WTC11 (cell line): ENCODE measurements around the gene FOXJ1.

Experiments used
- CREM ChIP-seq: sonication (generic); formaldehyde crosslinking; IDR thresholded peaks from 2 replicates; pipeline ENCODE4 v1.8.1; 2022; ENCODE audit warnings: mild to moderate bottlenecking, missing genetic modification reagents, moderate library complexity
- CTCF ChIP-seq: fragments of 200-600 bp; IDR thresholded peaks from 2 replicates; pipeline ENCODE4 v1.8.0; 2022; ENCODE audit warnings: antibody characterized with exemption
- EMX1 ChIP-seq: fragments of 250-450 bp; sonication (Bioruptor Pico); IDR thresholded peaks from 2 replicates; pipeline ENCODE4 v1.8.0; 2021; ENCODE audit warnings: mild to moderate bottlenecking
- ETV6 ChIP-seq: sonication (generic); formaldehyde crosslinking; IDR thresholded peaks from 2 replicates; pipeline ENCODE4 v1.8.1; 2022; ENCODE audit warnings: mild to moderate bottlenecking, missing genetic modification reagents
- FOXJ3 ChIP-seq: sonication (generic); formaldehyde crosslinking; IDR thresholded peaks from 2 replicates; pipeline ENCODE4 v1.9.0; 2021; ENCODE audit warnings: missing genetic modification reagents, mild to moderate bottlenecking, borderline replicate concordance
- MLX ChIP-seq: sonication (generic); formaldehyde crosslinking; IDR thresholded peaks from 2 replicates; pipeline ENCODE4 v1.8.1; 2023; ENCODE audit warnings: mild to moderate bottlenecking, missing genetic modification reagents, moderate library complexity
- NR1H2 ChIP-seq: sonication (generic); formaldehyde crosslinking; IDR thresholded peaks from 2 replicates; pipeline ENCODE4 v1.9.0; 2021; ENCODE audit warnings: mild to moderate bottlenecking, moderate library complexity, missing genetic modification reagents
- ZMAT4 ChIP-seq: fragments of 250-450 bp; sonication (Bioruptor Pico); IDR thresholded peaks from 2 replicates; pipeline ENCODE4 v1.9.0; 2021; ENCODE audit warnings: mild to moderate bottlenecking

- TF ChIP-seq CTCF = no peak
- no peak for TF ChIP-seq ZMAT4
- TF ChIP-seq MLX (CRISPR knock-in tag) = no peak
- TF ChIP-seq ETV6 (CRISPR knock-in tag) = no peak
- TF ChIP-seq NR1H2 (CRISPR knock-in tag) = no peak
- no peak for TF ChIP-seq FOXJ3 (CRISPR knock-in tag)
- TF ChIP-seq CREM (CRISPR knock-in tag) = no peak
- TF ChIP-seq EMX1 (CRISPR knock-in tag) = no peak
These were observed 36.7 kb downstream of the FOXJ1 start for GRCh38 chr17:76104140-76104895.
